Smooth muscle cell of the brain vasculature (primary cell): ENCODE measurements around the gene C17orf107.
"Not testable (repeated sequence)": the region's sequence is repeated elsewhere in the genome, so short reads cannot be mapped to it uniquely, and the experiment has no call there.

Experiments
- DNase-seq: peaks from one replicate; pipeline ENCODE4 v3.0.0-alpha.2; 2012; ENCODE audit warnings: low read depth, low spot score

Gene C17orf107

DNA sequence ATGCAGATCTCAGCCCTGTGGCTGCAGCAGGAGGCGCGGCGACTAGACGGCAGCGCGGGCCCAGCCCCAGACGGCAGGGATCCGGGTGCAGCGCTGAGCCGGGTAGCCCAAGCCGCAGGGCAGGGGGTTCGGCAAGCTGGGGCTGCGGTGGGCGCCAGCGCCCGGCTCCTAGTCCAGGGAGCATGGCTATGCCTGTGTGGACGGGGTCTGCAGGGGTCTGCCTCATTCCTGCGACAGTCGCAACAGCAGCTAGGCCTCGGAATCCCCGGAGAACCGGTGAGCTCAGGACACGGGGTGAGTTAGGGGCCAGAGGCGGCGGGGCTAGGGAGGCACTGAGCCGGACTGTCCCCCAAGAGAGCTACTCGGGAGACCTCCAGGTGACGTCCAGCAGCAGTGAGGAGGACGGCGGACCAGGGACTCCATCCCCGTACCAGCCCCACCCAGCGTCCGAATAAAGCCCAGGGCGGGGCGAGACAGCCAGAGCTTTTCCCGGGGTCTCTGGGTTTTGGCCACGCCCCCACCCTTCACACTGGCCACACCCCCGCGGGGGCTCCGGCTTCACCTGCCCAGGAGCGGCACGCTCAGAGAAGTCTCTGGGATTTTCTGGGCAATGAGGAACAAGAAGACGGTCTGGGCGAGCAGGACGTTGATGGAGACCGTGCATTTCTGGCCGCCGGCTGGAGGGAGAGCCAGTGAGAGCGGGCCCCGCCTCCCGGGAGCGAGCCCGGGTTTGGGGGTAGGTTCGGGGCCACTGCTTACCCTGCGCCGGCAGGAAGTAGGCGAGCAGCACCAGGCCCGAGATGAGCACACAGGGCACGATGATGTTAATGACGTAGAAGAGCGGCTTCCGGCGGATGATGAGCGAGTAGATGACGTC is 1.1 kb downstream of the C17orf107 start:
- DNase-seq = no peak

DNA sequence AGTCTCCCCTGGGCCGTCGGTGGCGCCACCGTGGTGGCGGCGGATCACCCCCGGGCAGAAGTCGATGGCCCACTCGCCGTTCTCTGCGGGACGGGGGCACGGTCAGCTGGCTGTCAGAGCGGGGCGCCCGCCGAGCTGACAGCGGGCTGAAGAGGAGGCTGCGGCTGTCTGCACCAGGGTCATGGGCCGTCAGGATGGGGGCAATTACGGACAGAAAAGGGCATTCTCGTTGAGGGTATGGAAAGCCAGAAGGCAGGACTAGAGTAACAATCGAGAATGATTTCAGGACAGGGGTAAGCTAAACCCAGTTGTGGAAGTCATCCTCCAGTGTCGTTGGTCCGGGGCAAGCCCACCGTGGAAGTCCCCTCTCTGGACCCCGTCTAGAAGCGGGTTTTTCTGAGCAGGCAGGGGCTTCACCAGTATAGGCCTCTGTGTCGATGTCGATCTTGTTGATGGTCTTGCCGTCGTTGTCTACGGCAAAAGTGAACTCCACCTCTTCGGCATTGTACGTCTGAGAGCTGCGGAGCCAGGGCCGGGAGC is 1.8 kb downstream of the C17orf107 start:
- no peak for DNase-seq

DNA sequence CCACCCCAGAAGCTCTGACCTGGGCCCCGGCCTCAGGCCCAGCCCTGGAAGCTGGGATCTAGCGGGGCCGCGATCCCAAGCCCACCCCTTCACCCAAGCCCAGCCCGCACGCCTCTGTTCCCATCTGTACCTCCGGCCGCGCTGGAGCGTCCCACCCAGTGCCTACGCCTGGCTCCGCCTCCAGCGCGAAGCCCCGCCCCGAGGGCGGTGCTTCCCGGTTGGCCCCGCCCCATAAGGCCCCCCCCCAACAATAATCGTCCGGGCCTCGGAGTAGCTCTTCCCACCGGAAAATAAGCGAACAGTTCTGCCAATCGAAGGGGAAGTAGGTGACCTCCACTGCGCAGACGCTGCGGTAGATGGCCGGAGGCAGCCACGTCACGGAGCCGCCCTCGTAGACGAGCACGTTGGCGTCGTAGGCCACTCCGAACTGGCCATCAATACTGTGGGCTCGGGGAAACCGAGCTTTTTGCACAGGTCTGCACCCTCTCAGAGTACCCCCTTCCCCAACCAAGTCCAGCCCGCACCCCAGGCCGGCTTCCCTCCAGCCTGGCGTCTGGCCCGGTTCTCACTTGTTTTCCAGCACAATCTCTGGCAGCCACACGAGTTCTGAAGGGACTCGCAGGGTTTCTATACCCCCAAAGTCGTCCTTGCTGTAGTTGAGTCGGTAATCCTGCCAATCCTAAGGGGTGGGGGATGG is 2.5 kb downstream of the C17orf107 start:
- no peak for DNase-seq

- no peak for DNase-seq
These were observed 3.2 kb downstream of the C17orf107 start for GRCh38 chr17:4902540-4902939.

DNA sequence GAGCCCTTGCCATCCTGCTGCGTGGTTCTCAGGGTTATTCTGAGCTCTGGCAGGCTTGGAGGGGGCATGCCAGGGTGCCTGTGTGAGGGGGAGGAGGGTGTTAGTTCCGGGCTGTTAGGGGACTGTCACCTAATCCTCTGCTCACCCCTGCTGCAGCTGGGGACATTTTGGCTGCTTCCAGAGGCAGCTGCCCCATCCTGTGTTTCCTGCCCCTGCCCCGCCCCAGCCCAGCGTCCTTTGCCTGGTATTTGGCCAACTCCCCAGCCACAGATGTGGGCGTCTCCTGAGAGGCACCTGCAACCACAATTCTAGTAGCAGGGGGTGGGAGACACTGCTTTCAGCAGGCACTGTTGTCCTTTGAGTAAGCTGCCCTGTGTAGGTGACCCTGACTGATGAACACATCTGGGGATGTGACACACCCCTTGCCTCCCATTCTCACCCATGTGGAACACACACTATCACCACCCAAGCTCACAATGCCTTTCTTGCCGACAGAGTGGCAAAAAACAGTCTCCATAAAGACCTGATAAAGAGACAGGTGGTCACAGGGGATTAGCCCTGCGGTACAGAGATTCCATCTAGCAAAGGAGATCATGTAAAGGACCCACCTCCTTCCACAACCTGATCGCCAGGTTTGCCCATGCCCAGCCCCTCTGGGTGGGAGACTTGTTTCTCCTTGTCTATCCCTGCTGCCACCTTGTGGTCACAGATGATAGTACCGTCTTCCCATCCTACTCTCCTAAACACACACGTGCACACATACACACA is 3.9 kb downstream of the C17orf107 start, which contains the start of gene CHRNE:
Gene CHRNE (minus strand): TSS at position 48 of the 768 bp plus-strand sequence. CDS start 35 bp downstream, at position 13.
- DNase-seq = peak; percentile 59

GRCh38 chr17:4906642-4907041 is 7.3 kb downstream of the C17orf107 start:
- DNase-seq = not testable (repeated sequence)

DNA sequence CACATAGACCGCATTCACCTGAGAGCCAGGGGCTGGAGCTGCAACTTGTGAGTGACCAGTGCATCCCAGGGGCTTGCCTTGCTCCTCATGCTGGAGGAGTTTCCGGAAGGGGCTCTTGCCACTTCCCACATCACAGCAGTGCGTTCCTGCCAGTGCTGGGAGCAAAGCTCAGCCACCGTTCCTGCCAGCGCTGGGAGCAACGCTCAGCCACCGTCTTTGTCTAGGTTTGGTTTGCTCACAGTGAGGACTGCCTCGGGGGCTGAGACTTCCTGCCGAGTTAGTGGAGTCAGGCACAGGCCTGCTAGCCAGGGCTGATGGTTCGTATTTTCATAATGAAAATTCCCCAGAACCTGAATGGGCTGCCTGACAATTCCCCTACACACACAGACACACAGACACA is 9.0 kb downstream of the C17orf107 start:
- DNase-seq = no peak

DNA sequence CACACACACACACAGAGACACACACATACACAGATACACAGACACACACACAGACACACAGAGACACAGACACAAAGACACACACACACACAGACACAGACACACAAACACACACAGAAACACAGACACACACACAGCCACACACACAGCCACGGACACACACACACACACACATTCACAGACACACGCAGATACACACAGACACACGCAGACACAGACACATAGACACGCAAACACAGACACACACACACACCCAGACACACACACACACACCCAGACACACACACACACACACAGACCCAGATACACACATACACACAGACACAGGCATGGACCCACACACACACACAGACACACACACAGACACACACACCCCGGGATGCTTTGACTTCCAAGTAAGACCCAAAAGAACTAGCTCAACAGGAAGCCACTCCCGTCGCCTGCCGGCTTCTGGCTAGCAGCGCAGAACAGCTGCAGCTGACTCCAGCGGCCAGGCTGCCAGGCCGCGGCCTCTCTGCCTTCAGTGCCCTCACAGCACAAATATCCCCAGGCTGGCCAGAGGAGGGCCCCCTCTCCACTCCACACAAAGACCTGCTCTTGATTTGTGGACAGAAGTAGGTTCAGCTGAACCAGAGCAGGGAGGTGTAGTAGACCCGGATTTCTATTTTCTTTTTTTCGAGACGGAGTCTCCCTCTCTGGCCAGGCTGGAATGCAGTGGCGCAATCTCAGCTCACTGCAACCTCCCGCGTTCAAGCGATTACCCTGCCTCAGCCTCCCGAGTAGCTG is 9.6 kb downstream of the C17orf107 start:
- peak; percentile 81 for DNase-seq

DNA sequence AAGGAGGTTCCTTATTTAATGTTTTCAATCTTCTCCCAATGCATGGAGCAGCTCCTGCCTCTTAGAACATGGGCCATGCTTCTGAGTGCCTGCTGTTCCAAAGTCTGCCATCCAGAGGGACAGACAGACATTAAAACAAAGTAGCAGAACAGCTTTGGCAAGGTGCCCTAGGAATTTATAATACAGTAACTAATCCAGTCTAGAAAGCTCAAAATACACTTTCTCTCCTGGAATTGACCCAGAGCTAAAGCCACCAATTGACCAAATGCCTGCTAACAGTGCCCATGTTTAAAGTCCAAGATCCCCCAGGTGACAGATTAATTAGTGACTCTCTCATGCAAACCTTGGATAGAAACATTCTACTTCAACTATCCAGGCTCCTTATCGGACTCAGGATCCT is 14.7 kb downstream of the C17orf107 start:
- DNase-seq = no peak

DNA sequence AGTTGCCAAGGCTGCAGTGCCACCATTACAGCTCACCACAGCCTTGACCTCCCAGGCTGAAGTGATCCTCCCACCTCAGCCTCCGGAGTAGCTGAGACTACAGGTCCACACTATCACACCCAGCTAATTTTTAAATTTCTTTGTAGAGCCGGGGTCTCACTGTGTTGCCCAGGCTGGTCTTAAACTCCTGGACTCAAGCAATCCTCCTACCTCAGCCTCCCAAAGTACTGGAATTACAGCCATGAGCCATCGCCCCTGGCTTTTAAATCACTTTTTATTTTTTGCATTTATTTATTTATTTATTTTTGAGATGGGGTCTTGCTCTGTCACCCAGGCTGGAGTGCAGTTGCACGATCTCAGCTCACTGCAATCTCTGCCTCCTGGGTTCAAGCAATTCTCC is 15.2 kb downstream of the C17orf107 start:
- not testable (repeated sequence) for DNase-seq

GRCh38 chr17:4919511-4920047 is 20.2 kb downstream of the C17orf107 start:
- DNase-seq = no peak

GRCh38 chr17:4920351-4921048 is 21.2 kb downstream of the C17orf107 start:
- no peak for DNase-seq

DNA sequence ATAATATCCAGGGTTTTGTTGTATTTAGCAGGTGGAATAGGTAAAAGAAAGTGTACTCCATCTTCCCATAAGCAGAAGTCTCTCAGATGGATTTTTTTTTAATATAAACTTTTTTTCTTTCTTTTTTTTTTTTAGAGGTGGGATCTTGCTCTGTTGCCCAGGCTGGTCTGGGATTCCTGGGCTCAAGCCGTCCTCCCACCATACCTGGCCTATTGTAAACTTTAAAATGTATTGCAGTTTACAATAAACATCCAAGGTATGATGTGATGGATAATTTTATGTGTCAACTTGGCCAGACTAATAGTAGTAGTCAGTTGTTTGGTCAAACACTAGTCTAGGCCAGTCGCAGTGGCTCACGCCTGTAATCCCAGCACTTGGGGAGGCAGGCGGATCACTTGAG is 22.0 kb downstream of the C17orf107 start:
- DNase-seq = no peak

- DNase-seq = not testable (repeated sequence)
These were observed 27.4 kb downstream of the C17orf107 start for GRCh38 chr17:4926577-4927335.

- DNase-seq = no peak
These were observed 29.5 kb downstream of the C17orf107 start for GRCh38 chr17:4928881-4929280.

GRCh38 chr17:4931963-4932362 is 32.6 kb downstream of the C17orf107 start, which contains the start of gene GP1BA:
GP1BA (plus strand) TSS chr17:4932277; CDS start chr17:4932605, 328 bp downstream.
- no peak for DNase-seq

DNA sequence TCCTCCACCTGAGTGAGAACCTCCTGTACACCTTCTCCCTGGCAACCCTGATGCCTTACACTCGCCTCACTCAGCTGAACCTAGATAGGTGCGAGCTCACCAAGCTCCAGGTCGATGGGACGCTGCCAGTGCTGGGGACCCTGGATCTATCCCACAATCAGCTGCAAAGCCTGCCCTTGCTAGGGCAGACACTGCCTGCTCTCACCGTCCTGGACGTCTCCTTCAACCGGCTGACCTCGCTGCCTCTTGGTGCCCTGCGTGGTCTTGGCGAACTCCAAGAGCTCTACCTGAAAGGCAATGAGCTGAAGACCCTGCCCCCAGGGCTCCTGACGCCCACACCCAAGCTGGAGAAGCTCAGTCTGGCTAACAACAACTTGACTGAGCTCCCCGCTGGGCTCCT is 33.4 kb downstream of the C17orf107 start:
- DNase-seq = no peak

- DNase-seq = no peak
These were observed 34.3 kb downstream of the C17orf107 start for GRCh38 chr17:4933646-4934045.
